Limb (tissue), 2 donors: ENCODE data around the gene MYO1G.

Experiments
- DNase-seq, 2 donors: peaks; one replicate each; pipeline ENCODE4 v3.0.0-alpha.2; 2016; ENCODE audit errors: extremely low spot score in 2 of 2

MYO1G gene

GRCh38 chr7:44981035-44981706 is 2.4 kb upstream of the MYO1G start:
- no peak for DNase-seq

- no peak for DNase-seq
Observed at GRCh38 chr7:44980393-44981034, 1.7 kb upstream of the MYO1G start.

DNA sequence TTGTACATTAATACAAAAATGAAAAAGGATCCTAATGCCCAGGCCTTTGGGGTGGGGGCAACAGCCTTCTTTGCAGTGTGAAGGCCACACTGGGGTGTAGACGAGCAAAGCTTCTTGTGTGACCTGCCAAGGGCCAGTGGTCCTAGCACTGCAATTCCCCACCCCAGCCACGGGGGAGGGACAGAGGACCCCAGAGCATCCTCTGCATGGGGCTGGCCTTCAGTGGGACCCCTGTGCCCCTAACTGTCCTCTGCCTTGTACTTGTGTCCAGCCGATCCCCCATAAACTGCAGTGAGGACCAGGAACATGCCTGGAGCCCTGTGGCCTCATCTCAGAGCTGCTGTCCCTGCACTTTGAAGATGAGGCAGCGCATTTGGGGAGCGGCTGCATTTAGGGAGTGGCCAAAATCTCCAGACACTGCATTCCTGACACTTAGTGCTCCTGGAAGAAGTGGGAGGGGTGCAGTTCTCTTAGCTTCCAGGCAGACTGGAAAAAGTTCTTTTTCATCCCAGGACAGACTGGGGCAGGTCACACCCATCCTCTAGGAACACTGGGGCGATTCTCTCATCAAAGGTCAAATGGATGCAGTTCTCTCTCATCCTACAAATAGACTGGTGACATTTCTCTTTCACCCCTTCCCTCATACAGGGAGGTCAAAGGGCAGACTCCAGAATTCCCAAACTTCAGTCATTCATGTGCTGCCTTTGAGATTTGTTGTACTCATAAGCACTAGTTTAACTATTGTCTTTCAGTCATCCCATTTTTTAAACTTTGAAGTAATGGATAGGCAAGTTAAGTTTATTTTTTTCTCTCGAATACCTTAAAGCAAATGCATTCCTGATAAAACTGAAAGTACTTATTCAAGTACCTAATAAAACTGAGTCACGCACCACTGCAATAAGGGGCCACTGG is 922 bp upstream of the MYO1G start:
- DNase-seq: no peak

GRCh38 chr7:44977959-44978335 is 868 bp downstream of the MYO1G start:
- no peak for DNase-seq

DNA sequence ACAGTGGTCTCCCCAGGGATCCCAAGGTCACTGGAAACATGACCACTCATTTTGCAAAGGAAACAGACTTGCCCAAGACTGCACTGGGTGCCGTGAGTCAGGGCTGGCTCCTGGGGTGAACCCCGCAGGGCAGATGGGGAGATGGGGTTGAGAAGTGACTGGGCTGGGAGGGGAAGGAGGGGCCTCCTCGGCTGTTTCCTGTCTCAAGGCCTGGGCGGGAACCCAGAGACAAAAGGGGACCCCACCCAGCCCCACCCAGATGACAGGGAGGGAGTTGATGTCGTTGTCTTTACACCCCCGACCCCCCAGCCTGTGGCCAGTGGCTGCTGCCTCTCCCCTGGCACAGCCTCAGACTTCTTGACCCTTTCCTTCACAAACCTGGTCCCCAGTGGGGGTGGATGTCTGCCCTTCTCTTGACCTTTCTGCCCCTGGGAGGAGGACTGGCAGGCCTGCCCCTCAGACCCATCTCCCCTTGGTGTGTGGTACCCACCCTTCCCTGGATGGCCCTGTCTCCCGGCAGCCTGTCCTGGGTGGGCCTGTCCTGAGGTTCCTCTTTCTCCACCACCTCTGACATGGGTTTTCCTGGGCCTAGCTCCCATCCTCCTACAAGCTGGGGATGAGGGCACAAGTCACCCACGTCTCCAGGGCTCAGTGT is 1.4 kb downstream of the MYO1G start:
- no peak for DNase-seq

DNA sequence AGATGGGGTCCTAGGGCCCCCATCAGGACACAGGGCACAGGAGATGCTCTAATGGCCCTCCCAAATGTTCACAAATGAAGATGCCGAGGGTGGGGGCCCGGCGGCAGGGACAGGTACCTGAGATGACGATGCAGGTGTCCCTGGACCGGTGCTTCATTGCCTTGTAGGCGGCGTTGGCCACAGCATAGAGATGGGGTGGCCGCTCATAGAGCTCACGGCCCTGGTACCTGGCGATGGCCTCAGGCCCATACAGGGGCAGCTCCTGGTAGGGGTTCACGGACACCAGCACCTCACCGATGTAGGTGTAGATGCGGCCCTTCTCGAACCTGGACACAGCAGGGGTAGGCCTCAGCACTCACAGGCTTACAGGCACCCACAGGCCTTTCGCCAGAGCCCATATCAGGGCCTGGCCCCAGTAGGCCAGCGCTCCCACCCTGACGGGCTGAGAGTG is 2.0 kb downstream of the MYO1G start:
- DNase-seq: no peak

DNA sequence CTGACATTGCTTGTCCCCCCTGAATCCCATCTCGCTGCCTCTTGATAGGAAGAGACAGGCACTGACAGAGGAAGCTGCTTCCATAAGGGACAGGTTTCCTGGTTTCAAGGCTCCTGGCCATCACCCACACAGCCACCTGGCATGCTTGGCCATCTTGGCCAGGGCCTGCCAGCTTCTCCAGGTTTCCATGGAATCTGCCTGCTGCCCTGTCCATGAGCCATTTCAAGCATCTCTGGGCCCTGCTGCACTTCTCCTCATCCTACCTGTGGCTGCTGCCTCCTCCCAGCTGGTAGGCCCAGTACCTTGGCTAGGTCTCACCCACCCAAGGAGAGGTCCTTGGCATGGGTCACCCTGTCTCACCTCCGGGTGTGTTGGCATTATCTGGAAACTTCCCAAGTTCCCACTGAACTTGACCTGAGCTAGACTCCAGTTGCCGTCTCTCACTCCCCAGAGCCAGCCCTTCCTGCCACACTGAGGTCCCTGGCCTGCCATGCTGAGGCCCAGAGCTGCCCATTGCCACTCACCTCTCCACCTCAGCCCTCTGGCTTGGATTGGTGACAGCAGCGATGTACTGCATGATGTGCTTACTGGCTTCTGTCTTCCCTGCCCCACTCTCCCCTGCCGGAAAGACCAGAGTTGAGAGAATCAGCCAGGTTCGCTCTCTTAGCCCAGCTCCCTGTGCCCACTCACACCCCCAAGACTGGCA is 2.6 kb downstream of the MYO1G start:
- no peak for DNase-seq

GRCh38 chr7:44975331-44976039 is 3.3 kb downstream of the MYO1G start:
- DNase-seq: no peak

DNA sequence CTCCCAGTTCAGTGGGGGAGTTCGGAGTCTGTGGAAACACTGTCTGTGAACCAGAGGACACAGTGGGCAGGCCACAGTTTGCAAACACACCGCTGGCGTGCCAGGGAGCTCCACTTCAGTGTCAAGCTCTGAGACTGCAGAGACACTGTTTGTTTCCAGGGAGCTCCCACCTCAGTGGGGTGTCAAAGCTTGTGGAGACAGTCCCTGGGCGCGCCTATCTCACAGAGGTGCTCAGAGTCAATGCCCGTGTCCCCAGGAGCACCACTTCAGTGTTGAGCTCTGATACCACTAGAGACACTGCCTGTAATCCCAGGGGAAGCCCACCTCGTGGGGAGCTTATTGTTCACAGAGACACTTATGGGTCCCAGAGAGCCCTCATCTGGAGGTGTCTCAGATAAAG is 4.3 kb downstream of the MYO1G start:
- DNase-seq: no peak

DNA sequence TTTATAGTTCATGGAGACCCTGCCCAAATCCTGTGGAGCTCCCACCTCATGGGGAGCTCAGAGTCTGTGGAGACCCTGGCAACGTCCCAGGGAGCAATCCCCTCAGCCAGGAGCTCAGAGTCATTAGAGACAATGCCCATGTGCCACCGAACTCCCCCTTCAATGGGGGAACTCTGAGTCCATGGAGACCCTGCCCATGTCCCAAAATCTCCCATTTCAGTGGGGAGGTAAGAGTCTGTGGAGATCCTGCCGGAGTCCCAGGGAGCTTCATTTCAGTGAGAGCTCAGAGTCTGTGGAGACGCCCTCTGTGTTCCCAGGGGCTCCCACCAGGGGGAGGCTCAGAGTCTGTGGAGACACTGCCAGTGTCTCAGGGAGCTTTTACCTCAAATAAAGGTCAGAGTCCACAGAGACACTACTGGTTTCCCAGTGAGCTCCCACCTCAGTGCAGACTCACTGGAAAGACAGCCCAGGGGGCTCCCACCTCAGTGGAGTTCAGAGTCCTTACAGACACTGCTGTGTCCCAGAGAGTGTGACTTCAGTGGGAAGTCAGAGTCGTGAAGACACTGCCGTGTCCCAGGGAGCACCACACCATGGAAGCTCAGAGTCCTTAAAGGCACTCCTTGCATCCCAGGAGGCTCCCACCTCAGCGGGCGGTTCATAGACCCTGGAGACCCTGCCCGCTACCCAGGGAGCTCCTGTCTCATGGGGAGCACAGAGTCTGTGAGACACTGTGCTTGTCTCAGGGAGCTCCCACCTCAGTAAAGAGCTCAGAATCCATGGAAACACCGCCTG is 5.0 kb downstream of the MYO1G start:
- peak in 1 of 2 donors; percentile 35 for DNase-seq

- no peak for DNase-seq
Observed at GRCh38 chr7:44972562-44972961, 6.3 kb downstream of the MYO1G start.

DNA sequence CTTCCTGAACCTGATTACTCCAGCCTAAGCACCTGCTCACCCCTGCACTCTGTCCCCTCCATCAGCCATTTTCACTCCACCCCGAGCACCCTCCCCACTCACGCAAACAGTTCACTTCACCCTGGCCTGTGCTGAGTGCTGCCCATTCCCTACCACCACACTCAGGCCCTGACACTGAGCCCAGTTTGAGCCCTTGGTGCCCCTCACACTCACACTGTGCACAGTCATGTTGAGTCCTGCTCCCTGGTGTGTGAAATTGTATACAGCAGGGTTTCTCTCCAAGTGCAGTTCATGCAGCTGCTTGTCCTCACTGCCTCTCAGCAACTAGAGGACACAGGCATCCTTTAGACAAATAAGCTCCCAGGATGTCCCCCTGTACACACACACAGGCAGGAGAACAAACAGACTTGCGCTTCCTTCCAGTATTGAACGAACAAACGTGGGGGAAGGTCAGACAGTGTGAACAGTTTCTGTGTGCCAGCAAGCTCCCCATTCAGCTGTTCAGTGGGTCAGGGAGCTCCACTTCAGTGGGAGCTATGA is 6.8 kb downstream of the MYO1G start:
- DNase-seq: no peak

- no peak for DNase-seq
Observed at GRCh38 chr7:44971188-44971901, 7.5 kb downstream of the MYO1G start.

GRCh38 chr7:44970523-44971051 is 8.2 kb downstream of the MYO1G start:
- no peak for DNase-seq

DNA sequence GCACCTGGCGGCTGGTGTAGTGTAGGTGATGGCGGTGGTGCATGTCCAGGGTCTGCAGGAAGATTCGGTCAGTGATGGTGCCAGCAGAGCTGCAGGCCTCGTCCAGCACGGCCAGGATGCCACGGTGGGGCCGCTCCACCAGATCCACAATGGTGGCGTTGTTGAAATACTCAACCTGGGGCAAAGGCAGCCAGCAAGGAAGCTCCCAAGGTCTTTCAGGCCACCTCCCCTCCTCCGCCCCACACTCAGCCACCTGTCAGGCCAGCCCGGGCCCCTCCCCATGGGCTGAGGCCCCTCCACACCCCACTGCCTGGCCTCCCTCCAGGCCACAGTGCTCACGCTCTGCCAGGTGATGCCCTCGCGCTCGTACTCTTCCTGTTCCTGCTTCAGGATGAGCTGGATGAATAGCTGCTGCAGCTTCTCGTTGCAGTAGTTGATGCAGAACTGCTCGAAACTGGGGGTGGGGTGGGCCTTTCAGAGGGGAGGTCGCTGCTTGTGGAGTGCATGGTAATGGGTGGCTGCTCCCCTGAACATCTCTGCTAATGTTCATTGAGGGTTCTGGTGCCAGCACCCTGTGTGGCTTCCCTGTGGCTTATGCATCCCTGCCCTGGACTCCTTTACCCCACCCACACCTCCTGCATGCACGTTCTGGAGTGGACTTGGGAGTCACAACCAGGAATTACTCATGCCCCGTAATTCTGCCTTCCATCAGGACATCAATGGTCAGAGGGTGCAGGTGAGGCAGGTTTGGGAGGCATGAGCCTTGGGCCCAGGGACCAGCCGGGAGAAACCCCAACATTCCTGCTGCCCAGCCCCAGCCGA is 8.9 kb downstream of the MYO1G start:
- DNase-seq: no peak

DNA sequence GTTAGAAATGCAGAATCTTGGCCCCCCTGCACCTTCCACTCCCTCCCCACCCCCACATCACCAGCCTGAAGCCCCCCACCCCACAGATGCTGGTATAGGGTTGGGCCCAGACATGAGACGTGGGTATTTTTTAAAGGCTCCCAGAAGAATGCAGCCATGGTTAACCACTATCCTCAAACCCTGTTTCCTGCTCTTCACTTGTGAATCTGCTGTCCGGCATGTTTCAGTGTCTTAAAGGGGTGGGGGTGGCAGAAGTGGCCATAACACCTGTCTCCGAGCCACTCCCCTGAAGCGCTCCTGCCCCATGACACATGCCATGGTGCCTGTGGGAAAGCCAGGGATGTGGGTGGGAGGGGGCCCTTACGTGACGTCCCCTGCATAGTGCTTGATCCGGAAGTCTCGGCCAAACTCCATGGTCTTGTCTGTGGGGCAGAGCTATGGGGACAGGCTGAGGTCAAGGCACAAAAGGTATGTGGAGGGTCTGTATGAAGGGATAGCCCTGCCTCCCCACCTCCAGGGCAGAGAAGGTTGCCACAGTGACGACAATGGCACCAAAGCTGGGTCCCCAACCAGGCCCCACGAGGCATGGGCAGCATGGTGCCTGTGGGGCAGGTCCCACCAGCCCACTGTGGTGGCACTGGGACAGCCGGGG is 9.6 kb downstream of the MYO1G start:
- DNase-seq: no peak
